ENCODE data around the gene CXCL16.
"Not testable (repeated sequence)": the region's sequence is repeated elsewhere in the genome, so short reads cannot be mapped to it uniquely, and the experiment has no call there.

DNA sequence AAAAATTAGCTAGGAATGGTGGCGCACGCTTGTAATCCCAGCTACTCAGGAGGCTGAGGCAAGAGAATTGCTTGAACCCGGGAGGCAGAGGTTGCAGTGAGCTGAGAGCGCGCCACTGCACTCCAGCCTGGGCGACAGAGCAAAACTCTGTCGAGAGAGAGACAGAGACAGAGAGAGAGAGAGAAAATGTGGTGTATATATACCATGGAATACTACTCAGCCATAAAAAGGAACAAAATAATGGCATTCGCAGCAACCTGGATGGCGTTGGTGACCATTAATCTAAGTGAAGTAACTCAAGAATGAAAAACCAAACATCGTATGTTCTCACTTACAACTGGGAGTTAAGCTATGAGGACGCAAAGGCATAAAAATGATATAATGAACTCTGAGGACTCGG lies 49.9 kb downstream of the CXCL16 start:
- TF ChIP-seq, protein P1, sequence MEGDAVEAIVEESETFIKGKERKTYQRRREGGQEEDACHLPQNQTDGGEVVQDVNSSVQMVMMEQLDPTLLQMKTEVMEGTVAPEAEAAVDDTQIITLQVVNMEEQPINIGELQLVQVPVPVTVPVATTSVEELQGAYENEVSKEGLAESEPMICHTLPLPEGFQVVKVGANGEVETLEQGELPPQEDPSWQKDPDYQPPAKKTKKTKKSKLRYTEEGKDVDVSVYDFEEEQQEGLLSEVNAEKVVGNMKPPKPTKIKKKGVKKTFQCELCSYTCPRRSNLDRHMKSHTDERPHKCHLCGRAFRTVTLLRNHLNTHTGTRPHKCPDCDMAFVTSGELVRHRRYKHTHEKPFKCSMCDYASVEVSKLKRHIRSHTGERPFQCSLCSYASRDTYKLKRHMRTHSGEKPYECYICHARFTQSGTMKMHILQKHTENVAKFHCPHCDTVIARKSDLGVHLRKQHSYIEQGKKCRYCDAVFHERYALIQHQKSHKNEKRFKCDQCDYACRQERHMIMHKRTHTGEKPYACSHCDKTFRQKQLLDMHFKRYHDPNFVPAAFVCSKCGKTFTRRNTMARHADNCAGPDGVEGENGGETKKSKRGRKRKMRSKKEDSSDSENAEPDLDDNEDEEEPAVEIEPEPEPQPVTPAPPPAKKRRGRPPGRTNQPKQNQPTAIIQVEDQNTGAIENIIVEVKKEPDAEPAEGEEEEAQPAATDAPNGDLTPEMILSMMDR (IDR thresholded peaks at IDR 0.05 in 4 of 5, conservative IDR thresholded peaks at IDR 0.05 in 1 of 5): not testable (repeated sequence)
- not testable (repeated sequence) for TF ChIP-seq POLR2A (IDR thresholded peaks at IDR 0.05)

Data from gastrocnemius medialis (tissue), 4 donors.